HepG2 (cell line): ENCODE results near the gene LANCL1. TPM values are rescaled to one million over a fixed set of nuclear protein-coding genes. Genes with fewer than 3 reads are reported as not detected.

ENCODE experiments used
- ATF3 ChIP-seq: sonication (generic); formaldehyde crosslinking; IDR thresholded peaks from 2 replicates; pipeline ENCODE4 v1.4.0; 2020; ENCODE audit warnings: missing genetic modification reagents
- CBX5 ChIP-seq: sonication (generic); formaldehyde crosslinking; IDR thresholded peaks from 2 replicates; pipeline ENCODE4 v1.4.0; 2020; ENCODE audit warnings: missing genetic modification reagents, borderline replicate concordance
- CEBPG ChIP-seq: IDR thresholded peaks from 2 replicates; pipeline ENCODE4 v1.6.1; 2016
- DRAP1 ChIP-seq: IDR thresholded peaks from 2 replicates; pipeline ENCODE4 v1.6.1; 2016; ENCODE audit warnings: missing genetic modification reagents, missing compliant biosample characterization
- FOSL2 ChIP-seq: sonication (generic); formaldehyde crosslinking; IDR thresholded peaks from 2 replicates; pipeline ENCODE4 v1.4.0; 2020; ENCODE audit warnings: missing genetic modification reagents
- GFI1 ChIP-seq: sonication (generic); formaldehyde crosslinking; IDR thresholded peaks from 2 replicates; pipeline ENCODE4 v1.5.0; 2020; ENCODE audit warnings: missing genetic modification reagents, mild to moderate bottlenecking, borderline replicate concordance
- GZF1 ChIP-seq: sonication (generic); formaldehyde crosslinking; IDR thresholded peaks from 2 replicates; pipeline ENCODE4 v1.5.1; 2020; ENCODE audit warnings: mild to moderate bottlenecking, missing genetic modification reagents
- HINFP ChIP-seq: sonication (generic); formaldehyde crosslinking; IDR thresholded peaks from 2 replicates; pipeline ENCODE4 v1.4.0; 2020; ENCODE audit warnings: low read depth, mild to moderate bottlenecking, missing genetic modification reagents
- KMT2B ChIP-seq: IDR thresholded peaks from 2 replicates; pipeline ENCODE4 v1.6.1; 2016; ENCODE audit warnings: missing genetic modification reagents, missing compliant biosample characterization
- NFIB ChIP-seq: sonication (generic); formaldehyde crosslinking; IDR thresholded peaks from 2 replicates; pipeline ENCODE4 v1.9.0; 2021; ENCODE audit warnings: missing genetic modification reagents, mild to moderate bottlenecking, borderline replicate concordance
- PITX1 ChIP-seq: sonication (generic); formaldehyde crosslinking; IDR thresholded peaks from 2 replicates; pipeline ENCODE4 v1.5.1; 2020; ENCODE audit warnings: mild to moderate bottlenecking, missing genetic modification reagents
- PRDM10 ChIP-seq: sonication (generic); formaldehyde crosslinking; IDR thresholded peaks from 2 replicates; pipeline ENCODE4 v1.4.0; 2020; ENCODE audit warnings: low read depth, missing genetic modification reagents
- REXO4 ChIP-seq: sonication (generic); formaldehyde crosslinking; IDR thresholded peaks from 2 replicates; pipeline ENCODE4 v1.8.0; 2022; ENCODE audit warnings: missing genetic modification reagents, mild to moderate bottlenecking, borderline replicate concordance
- SP4 ChIP-seq: sonication (generic); formaldehyde crosslinking; IDR thresholded peaks from 2 replicates; pipeline ENCODE4 v1.8.1; 2023; ENCODE audit warnings: mild to moderate bottlenecking, missing genetic modification reagents
- XBP1 ChIP-seq: sonication (generic); formaldehyde crosslinking; IDR thresholded peaks from 2 replicates; pipeline ENCODE4 v1.5.0; 2020; ENCODE audit warnings: missing genetic modification reagents
- ZBTB7A ChIP-seq: sonication (generic); formaldehyde crosslinking; IDR thresholded peaks from 2 replicates; pipeline ENCODE4 v1.8.0; 2022; ENCODE audit warnings: mild to moderate bottlenecking, missing genetic modification reagents
- ZNF362 ChIP-seq: sonication (generic); formaldehyde crosslinking; IDR thresholded peaks from 2 replicates; pipeline ENCODE4 v1.4.0; 2020; ENCODE audit warnings: missing genetic modification reagents, mild to moderate bottlenecking, borderline replicate concordance
- ZNF557 ChIP-seq: sonication (generic); formaldehyde crosslinking; IDR thresholded peaks from 2 replicates; pipeline ENCODE4 v1.4.0; 2020; ENCODE audit warnings: missing genetic modification reagents
- polyA plus RNA-seq, 8 experiments: library from polyadenylated mRNA; depleted of rRNA in 3 of 8; stranded (reverse) in 7 of 8; unstranded in 1 of 8; fragments of >200 nt; fragmentation: Illumina TruSeq in 4 of 8; extraction: Trizol in 4 of 8; gene quantifications; 2 replicates each; pipeline versions ENCODE4 v1.2.1 to v1.2.3, GENCODE V29; 2011 to 2016; ENCODE audit warnings: low read depth in 4 of 8, missing spikeins in 1 of 8, mixed read lengths in 1 of 8; ENCODE audit not compliant: insufficient read depth in 1 of 8
- total RNA-seq, 5 experiments: library from RNA; depleted of rRNA; stranded (reverse); fragments of >200 nt; fragmentation: Illumina TruSeq; extraction: Trizol; gene quantifications; 2 replicates each; pipeline ENCODE4 v1.2.3, GENCODE V29; 2016; ENCODE audit warnings: low read depth in 1 of 5

LANCL1 gene
- total and polyA plus RNA-seq, 2 of the 13 experiments (the other 11 are each of a cell fraction or from before 2014, with no cell fraction given) = 53.5 to 67.7 TPM

- TF ChIP-seq GZF1 (CRISPR knock-in tag) (peak; percentile 74; the same call in 1 of the 2 replicates), ATF3 (CRISPR knock-in tag) (no peak), HINFP (CRISPR knock-in tag) (0 out of 2 replicates have a peak, but pooled peaks have one; percentile 23), GFI1 (CRISPR knock-in tag) (0 out of 2 replicates have a peak, but pooled peaks have one; percentile 57), NFIB (no peak), CBX5 (peak; percentile 44; the same call in 1 of the 2 replicates), DRAP1 (CRISPR knock-in tag) (peak; percentile 95), PRDM10 (CRISPR knock-in tag) (no peak), ZNF557 (no peak), PITX1 (peak; percentile 68), XBP1 (CRISPR knock-in tag) (no peak), ZNF362 (CRISPR knock-in tag) (0 out of 2 replicates have a peak, but pooled peaks have one; percentile 47), FOSL2 (CRISPR knock-in tag) (peak; percentile 47; the same call in 1 of the 2 replicates), SP4 (CRISPR knock-in tag) (peak; percentile 86), ZBTB7A (CRISPR knock-in tag) (peak; percentile 62; the same call in 1 of the 2 replicates), REXO4 (CRISPR knock-in tag) (no peak), KMT2B (CRISPR knock-in tag) (peak; percentile 95), CEBPG (CRISPR knock-in tag) (peak; percentile 29; the same call in 1 of the 2 replicates)
Measured at GRCh38 chr2:210476194-210477128, at the start of gene LANCL1 (continued).
